DND-41 (cell line): ENCODE measurements around the gene TLE4.

Experiments used
- EZH2 ChIP-seq: IDR thresholded peaks from 3 replicates; pipeline ENCODE4 v1.6.1; 2012; ENCODE audit warnings: borderline replicate concordance, low read depth, mild to moderate bottlenecking, moderate library complexity, low read length, inconsistent platforms; ENCODE audit not compliant: severe bottlenecking
- TF ChIP-seq, protein P1 (sequence below): IDR thresholded peaks from 2 replicates; pipeline ENCODE4 v1.5.1; 2012; ENCODE audit warnings: borderline replicate concordance, low read length, moderate library complexity, mild to moderate bottlenecking; ENCODE audit not compliant: poor library complexity, severe bottlenecking; ENCODE audit errors: extremely low read depth

DNA sequence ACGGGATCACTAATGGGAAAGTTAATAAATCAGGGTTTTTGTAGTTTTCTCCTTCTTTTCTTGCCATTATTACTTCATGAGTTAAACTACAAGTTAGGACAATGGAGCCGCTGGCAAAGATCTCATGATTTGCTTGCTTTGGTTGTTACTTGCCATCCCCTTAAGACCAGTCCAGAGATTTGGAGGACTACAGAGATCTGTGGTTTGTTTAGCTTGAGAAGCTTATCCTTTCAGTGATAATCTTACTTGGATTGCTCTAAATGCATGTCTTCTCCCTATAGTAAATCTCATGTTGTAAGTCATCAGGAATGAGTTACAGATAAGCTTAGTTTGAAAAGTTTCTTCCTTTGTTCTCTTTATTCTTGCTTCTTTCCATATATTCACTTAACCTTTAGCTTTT is 70.9 kb downstream of the TLE4 start:
- TF ChIP-seq, protein P1, sequence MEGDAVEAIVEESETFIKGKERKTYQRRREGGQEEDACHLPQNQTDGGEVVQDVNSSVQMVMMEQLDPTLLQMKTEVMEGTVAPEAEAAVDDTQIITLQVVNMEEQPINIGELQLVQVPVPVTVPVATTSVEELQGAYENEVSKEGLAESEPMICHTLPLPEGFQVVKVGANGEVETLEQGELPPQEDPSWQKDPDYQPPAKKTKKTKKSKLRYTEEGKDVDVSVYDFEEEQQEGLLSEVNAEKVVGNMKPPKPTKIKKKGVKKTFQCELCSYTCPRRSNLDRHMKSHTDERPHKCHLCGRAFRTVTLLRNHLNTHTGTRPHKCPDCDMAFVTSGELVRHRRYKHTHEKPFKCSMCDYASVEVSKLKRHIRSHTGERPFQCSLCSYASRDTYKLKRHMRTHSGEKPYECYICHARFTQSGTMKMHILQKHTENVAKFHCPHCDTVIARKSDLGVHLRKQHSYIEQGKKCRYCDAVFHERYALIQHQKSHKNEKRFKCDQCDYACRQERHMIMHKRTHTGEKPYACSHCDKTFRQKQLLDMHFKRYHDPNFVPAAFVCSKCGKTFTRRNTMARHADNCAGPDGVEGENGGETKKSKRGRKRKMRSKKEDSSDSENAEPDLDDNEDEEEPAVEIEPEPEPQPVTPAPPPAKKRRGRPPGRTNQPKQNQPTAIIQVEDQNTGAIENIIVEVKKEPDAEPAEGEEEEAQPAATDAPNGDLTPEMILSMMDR: no peak
- no peak for TF ChIP-seq EZH2
